GM18519 (cell line): ENCODE measurements around the gene PCED1A.
"Not testable (repeated sequence)": the region's sequence is repeated elsewhere in the genome, so short reads cannot be mapped to it uniquely, and the experiment has no call there.

Source experiments
- ATAC-seq: cut with Tn5 transposase; IDR thresholded peaks from one replicate; pipeline ENCODE4 v1.9.1; 2021; ENCODE audit warnings: mild to moderate bottlenecking, moderate library complexity; ENCODE audit not compliant: unreplicated experiment, low FRiP score

The PCED1A gene

DNA sequence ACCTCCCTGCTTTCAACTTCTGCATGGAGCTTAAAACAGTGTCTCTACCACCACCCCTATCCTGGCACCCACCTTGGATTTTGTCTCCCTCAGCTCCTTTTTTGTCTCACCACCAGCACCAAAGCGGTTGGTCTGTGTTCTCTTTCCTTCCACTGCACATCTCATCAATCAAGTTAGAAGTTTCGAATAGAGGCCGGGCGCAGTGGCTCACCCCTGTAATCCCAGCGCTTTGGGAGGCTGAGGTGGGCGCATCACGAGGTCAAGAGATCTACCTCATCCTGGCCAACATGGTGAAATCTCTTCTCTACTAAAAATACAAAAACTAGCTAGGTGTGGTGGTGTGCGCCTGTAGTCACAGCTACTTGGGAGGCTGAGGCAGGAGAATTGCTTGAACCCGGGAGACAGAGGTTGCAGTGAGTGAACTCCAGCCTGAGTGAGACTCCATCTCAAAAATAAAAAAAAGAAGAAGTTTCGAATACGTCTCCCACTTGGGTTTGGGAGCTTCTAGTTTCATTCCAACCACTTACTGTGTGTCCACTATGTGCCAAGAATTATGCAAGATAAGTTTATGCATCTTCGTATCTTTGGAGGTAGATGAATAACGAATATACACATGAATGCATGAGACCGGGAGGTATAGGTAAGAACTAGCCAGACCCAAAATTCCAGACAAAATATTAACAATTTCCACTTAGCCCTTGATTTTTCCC, 5.9 kb downstream of the PCED1A start:
- no peak for ATAC-seq

DNA sequence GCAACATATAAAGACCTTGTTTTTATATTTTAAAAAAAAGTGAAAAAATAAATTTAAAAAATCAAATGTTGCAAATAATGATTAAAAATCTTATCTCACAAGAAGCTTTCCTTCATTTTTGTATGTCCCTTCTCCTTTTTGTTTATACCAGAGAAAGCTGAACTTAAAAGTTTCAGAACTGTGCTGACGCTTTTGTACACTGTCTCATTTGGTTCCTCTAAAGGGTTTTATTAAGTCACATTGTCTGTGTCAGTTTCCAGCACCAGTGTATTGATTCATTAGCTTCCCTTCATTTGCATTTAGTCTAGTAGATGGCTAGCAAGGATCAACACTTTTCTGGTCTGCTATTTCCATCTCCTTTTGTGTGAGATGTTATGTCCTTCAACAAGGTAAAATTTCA, 6.7 kb downstream of the PCED1A start:
- no peak for ATAC-seq

DNA sequence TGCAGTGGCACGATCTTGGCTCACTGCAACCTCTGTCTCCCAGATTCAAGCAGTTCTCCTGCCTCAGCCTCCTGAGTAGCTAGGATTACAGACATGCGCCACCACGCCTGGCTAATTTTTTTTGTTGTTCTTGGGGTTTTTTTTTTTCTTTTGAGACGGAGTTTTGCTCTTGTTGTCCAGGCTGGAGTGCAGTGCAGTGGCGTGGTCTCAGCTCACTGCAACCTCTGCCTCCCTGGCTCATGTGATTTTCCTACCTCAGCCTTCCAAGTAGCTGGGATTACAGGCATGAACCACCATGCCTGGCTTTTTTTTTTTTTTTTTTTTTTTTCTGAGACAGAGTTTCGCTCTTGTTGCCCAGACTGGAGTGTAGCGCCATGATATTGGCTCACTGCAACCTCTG, 9.2 kb downstream of the PCED1A start:
- not testable (repeated sequence) for ATAC-seq

DNA sequence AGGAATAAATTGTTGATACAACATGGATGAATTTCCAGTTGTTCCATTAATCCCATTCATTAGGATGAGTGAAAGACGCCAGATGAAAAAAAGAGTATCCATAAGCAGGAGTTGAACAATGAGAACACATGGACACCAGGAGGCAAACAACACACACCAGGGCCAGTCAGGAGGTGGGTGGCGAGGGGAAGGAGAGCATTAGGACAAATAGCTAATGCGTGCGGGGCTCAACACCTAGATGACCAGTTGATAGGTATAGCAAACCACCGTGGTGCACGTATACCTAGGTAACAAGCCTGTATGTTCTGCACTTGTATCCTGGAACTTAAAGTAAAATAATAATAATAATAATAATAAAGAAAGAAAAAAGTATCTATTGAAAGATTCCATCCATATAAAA, 11.1 kb downstream of the PCED1A start:
- no peak for ATAC-seq

GRCh38 chr20:2826655-2827054, 13.8 kb downstream of the PCED1A start:
- ATAC-seq = no peak

- no peak for ATAC-seq
These were observed 14.7 kb downstream of the PCED1A start for GRCh38 chr20:2825761-2826160.

- no peak for ATAC-seq
These were observed 18.4 kb downstream of the PCED1A start for GRCh38 chr20:2822073-2822472.

DNA sequence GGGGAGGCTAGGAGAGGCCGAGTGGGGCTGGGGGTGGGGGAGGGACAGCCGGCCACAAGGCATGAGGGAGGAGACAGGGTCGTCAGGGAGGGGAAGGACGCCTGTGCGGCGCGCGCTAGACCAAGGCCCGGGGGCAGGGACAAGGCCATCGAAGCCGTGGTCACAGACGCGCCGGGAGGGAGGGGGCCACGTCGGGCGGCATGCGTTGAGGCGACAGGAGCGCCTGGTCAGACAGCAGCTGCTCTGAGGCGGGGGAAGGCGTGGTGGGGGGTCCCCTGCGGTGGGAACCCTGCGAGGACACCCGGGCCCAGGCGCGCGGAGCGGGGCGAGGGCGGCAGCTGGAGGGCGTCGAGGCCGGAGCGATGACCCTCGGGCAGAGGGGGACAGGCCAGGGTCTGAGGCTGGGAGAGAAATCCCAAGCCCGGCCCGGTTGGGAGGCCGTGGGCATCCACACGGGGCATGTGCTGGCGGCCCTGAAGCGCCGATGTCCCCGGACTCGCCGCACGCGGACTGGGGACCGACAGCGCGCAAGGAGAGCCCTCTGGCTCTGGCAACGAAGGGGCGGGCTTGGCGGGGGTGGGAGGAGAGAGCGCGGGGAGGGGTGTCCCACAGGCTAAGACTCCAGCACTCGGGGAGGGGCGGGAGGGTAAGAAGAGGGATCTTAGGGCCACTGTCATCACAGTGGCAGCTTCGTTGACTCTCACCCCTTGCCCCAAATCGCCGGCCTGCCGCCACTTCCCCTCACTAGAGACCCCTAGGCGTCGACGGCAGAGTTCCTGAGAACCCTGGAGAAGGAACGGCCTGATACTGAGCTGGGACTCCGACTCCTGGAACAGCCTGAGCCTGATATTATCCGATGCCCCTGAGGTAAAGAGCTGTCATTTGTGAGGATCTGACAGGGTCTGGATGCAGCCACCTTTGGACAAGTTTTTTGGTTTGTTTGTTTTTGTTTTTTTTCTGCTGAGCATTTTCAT, 19.3 kb downstream of the PCED1A start:
- ATAC-seq = no peak

GRCh38 chr20:2820084-2820895, 20.2 kb downstream of the PCED1A start:
- ATAC-seq = no peak

GRCh38 chr20:2817891-2818595, 22.4 kb downstream of the PCED1A start:
- ATAC-seq = no peak

- ATAC-seq = no peak
These were observed 23.1 kb downstream of the PCED1A start for GRCh38 chr20:2817341-2817726.

DNA sequence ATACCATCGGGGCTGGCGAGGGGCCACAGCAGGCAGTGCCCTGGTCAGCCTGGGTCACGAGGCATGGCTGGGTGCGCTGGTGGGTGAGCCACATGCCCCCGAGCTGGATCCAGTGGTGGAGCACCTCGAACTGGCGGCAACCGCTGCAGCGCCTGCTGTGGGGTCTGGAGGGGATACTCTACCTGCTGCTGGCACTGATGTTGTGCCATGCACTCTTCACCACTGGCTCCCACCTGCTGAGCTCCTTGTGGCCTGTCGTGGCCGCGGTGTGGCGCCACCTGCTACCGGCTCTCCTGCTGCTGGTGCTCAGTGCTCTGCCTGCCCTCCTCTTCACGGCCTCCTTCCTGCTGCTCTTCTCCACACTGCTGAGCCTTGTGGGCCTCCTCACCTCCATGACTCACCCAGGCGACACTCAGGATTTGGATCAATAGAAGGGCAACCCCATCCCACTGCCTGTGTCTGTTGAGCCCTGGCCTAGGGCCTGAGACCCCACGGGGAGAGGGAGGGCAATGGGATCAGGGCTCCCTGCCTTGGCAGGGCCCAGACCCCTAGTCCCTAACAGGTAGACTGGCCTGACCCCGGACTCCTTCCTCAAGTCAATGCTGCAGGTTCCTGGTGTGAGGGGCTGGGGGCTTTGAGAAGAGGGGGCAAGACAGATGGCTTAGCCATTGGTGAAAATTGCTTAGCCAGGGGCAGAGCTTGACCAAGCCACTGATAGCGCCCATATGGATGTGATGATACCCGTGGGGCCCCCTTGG, 23.7 kb downstream of the PCED1A start:
- no peak for ATAC-seq

DNA sequence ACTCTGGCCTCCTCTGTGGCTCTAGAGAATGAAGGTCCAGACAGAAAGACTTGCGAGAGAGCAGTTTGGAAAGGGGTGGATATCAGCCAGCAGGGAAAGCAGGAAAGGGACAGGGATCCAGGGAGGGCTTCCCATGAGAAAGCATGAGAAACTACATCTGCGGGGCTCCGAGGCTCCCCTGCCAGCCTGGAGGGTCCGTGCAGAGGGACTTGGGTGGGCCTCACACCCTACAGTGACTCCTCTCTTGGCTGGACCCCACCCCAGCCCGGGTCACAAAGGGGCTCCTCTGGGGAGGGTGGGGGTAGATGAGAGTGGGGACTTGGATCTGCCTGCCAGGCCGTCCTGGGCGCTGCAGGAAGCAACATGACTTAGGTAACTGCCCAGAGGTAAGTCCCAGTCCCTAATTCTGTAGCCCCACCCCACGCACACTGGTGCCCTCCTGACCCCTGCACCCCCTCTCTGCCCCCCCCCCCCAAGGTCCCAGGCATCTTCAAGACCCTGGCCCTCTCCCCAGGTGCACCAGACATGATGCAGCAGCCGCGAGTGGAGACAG, 24.3 kb downstream of the PCED1A start, which contains the start of gene TMEM239:
Gene TMEM239, plus strand, starts transcription at position 335 of the 553 bp plus-strand sequence. Its CDS starts 191 bp downstream, at position 526.
- ATAC-seq = no peak

- ATAC-seq = no peak
These were observed 25.1 kb downstream of the PCED1A start for GRCh38 chr20:2815242-2815900.

DNA sequence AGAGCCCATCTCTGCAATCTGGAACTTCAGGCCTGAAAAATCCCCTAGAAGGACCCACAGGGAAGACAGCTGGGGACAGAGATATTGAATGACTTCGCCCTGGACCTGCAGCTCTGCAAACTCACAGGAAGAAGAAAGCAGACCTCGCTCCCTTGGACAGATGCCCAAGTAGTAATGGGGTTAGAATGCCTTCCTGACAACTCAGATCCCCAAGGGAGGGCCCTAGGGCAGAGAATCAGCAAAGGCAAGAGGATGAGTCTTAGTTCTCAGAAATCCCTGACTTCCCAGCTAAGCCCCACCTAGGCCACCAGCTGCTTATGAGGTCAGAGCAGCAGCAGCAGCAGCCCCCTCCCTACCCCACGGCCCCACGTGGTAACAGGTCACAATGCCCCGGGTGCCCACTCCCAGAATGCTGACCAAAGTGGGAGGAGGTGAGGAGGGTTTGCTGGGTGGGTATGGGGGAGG, 25.8 kb downstream of the PCED1A start, which contains the start of gene C20orf141:
Gene C20orf141, plus strand, starts transcription at position 401 of the 465 bp plus-strand sequence. CDS start 198 bp downstream, outside the sequence.
- ATAC-seq = no peak

DNA sequence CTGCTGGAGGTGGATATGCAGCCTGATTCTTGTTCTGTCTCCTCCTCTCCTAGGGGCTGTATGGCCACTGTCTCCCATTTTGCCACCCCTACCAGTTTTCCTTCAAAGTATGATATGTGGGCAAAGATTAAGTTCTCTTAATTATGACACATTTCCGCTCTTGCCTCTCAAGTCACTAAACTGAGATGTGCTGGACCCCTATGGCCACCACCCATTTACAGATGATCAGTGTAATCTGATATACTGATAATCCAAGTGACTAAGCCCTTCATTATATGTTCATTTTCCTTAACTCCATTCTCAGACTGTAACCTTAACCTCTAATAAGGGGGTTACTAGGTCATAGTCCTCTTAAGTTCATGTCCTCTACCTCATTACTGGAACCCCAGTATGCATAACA, 26.4 kb downstream of the PCED1A start:
- no peak for ATAC-seq

DNA sequence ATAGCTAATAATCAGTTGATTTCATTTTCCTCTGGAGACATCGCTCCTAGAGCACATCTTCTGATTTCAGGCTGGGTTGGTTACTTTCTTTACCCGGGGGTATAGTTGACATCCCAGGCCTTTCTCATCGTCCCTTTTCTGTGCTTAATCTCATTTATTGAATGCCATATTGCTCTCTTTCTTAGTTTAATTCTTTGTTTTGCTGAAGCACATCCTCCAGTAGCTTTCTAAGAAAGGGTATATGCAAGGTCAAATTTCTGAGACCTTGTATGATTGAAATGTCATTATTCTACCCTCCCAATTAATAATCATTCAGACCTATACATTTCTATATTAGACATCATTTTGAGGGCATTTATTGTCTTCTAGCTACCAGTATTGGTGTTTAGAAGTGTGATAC, 28.3 kb downstream of the PCED1A start:
- ATAC-seq = no peak

DNA sequence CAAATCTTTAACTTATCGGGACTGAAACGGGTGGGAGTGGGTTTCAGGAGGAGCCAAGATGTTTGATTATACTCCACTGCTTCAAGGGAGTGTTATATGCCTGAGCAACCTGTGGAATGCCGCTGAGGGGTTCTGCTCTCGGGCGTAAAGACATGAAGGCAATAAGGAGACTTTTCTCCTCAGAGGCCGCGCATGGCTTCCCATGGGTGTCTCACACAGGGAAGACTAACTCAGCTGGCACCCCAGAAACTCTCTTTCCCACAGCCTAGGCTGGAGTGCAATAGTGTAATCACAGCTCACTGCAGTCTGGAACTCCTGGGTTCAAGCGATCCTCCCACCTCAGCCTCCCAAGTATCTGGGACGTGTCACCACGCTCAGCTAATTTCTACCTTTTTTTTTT, 30.8 kb downstream of the PCED1A start:
- ATAC-seq = no peak
